Spinal cord (tissue), 10 donors: ENCODE results near the gene TRIM28. TPM values are rescaled to one million over a fixed set of nuclear protein-coding genes. Genes with fewer than 3 reads are reported as not detected.

Experiments
- DNase-seq, 6 donors: peaks; one replicate each; pipeline versions ENCODE4 v3.0.0 to v3.0.0-alpha.2; 2013 to 2015; ENCODE audit warnings: low spot score in 6 of 6, low read depth in 4 of 6
- H3K27ac ChIP-seq: one replicate; pipeline ENCODE4 v1.5.1; 2013; ENCODE audit warnings: low read depth, low read length, control low read depth
- H3K27me3 ChIP-seq: one replicate; pipeline ENCODE4 v1.6.1; 2013; ENCODE audit warnings: low read length; ENCODE audit not compliant: control insufficient read depth, insufficient read depth
- H3K36me3 ChIP-seq: one replicate; pipeline ENCODE4 v1.6.1; 2013; ENCODE audit warnings: low read length; ENCODE audit not compliant: control insufficient read depth, insufficient read depth
- H3K4me1 ChIP-seq: one replicate; pipeline ENCODE4 v1.6.1; 2013; ENCODE audit warnings: low read length; ENCODE audit not compliant: control insufficient read depth, insufficient read depth
- H3K4me3 ChIP-seq: one replicate; pipeline ENCODE4 v1.5.1; 2013; ENCODE audit warnings: low read depth, low read length, control low read depth
- H3K9me3 ChIP-seq: one replicate; pipeline ENCODE4 v1.6.1; 2013; ENCODE audit warnings: low read length; ENCODE audit not compliant: control insufficient read depth, insufficient read depth
- WGBS: methylation state at CpG from one replicate; pipeline ENCODE4 v1.1.5; 2013; ENCODE audit warnings: missing lambda C conversion rate; ENCODE audit not compliant: insufficient coverage; 5-methylcytosine and 5-hydroxymethylcytosine counted together
- polyA plus RNA-seq, 2 donors: library from polyadenylated mRNA; unstranded; fragments of 120-200 nt; gene quantifications; one replicate each; pipeline ENCODE4 v1.2.1, GENCODE V29; 2013; ENCODE audit not compliant: insufficient read length in 2 of 2
- total RNA-seq, 2 donors: library from RNA; depleted of rRNA in 1 of 2; stranded (reverse); fragments of 120-200 nt in 1 of 2; fragments of >200 nt in 1 of 2; gene quantifications; one replicate each; pipeline versions ENCODE4 v1.2.3 to v1.2.4, GENCODE V29; 2013 to 2014
- donor health status: healthy.

Gene TRIM28
- total and polyA plus RNA-seq, 4 donors: 203 to 522 (median 387) TPM

DNA sequence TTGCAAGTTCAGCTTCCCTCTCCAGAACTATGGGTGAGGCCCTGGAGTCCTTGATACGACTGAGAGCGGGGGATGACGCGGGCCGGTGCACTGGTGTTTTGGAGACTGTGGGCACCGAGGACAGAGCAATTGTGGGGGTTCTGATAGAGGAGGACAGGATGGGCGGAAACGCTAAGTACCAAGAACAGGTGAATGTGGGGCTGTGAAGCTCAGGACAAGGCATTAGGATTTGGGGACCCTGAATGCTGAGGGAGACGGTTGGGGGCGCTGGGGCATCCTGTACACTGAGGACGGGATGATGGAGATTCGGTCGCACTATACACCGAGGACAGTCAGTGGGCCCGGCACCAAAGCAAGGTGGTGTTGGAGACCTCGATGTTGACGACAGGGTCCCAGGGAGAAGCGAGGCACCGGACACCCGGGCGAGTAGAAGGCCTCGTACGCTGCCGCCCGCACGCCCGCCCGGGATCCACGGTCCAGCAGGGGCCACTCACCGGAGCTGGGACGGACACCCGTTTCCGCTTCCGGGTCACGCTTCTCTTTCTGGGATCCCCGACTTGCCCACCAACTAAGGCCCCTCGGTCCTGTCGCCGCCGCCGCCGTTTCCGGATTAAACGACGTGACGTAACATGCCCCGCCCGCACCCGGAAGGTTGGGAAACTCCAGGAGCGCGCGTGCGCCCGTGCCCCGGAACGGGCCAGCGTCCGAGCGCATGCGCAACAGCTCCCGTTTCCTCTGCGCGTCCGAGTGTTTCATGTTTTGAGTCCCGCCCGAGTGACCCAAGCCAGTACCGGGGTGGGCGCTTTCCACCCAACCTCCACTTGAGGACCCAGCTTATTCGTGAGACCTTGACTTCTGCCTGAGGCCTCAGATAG lies 10.9 kb downstream of the TRIM28 start, which contains the start of gene CHMP2A:
Gene CHMP2A (minus strand): TSS at position 612 of the 875 bp plus-strand sequence. CDS start 893 bp downstream, outside the sequence.
- H3K27ac ChIP-seq: peak within 1 kb of the TSS; percentile 97
- peaks cover 61% of the 10 kb centered on the region for H3K36me3 ChIP-seq
- DNase-seq: peak; percentile 84 to 99 (median 94)
- H3K4me3 ChIP-seq: peak within 1 kb of the TSS; percentile 82
- WGBS: 1% methylated on average over 69 of the region's 69 CpGs
- peaks cover 56% of the 10 kb centered on the region for H3K4me1 ChIP-seq
- no peaks in the 10 kb centered on the region for H3K9me3 ChIP-seq
- H3K27me3 ChIP-seq: no peaks in the 10 kb centered on the region

DNA sequence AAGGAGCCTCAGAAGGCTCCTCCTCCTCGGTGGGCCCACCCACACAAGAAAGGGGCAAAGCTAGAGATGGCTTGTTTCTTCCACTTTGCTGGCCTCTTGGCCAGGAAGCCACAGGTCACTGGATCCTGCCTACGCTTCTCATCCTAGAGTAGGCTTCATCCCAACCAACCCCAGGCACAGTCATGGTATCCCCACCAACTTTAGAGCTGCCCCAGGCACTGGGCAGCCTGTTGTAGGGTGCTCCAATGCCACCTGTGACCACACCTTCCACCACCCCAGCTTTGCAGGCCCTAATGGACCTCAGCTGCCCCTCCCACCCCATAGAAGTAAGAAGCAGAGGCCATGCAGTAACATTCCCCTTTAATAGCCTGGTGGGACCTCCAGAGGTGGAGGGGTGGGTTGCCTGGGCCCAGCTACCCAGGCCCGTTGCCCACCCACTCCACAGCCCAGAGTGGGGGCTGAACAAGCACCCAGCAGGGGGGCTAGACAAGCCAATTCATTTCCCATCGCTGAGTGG lies 11.6 kb downstream of the TRIM28 start:
- Histone ChIP-seq H3K4me1 (peaks cover 63% of the 10 kb centered on the region), H3K9me3 (no peaks in the 10 kb centered on the region), H3K4me3 (peak overlapping the region; percentile 82), H3K36me3 (peaks cover 54% of the 10 kb centered on the region), H3K27me3 (no peaks in the 10 kb centered on the region), H3K27ac (peak overlapping the region; percentile 97)
- 16% methylated on average over 2 of the region's 4 CpGs for WGBS
- no peak for DNase-seq

DNA sequence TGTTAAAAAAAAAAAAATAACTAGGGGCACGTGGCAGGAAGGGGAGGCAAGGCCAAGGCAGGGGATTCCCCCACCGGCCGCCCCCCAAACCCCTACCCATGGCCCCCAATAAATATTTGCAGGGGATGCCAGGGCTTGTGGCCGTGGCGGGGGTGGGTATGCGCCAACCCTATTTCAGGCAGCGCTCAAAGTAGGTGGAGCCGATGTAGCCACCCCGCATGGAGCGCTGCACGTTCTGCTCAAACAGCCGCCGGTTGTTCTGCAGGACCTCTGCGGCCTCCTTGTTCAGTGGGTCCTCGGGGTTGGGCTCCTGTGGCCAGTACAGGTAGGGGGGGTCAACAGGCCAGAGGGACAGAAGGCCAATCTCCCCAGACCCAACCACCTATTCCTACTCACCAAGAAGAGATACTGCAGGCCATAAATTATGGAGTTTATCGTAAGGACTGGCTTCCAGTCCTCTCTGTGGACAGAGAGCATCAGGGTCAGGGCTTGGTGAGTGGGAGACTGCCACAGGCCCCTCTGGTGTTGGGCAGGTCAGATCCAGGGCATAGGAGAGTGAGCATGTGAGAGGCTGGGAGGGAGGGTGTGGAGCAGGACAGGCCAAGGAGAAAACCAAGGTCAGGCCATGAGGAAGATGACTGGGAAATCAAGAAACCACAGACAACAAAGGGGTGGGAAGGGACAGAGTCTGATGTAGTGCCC lies 12.2 kb downstream of the TRIM28 start:
- no peak overlapping the region for H3K4me3 ChIP-seq
- no peak for DNase-seq
- peaks cover 67% of the 10 kb centered on the region for H3K4me1 ChIP-seq
- H3K9me3 ChIP-seq: no peaks in the 10 kb centered on the region
- peaks cover 47% of the 10 kb centered on the region for H3K36me3 ChIP-seq
- H3K27me3 ChIP-seq: no peaks in the 10 kb centered on the region
- 92% methylated on average over 5 of the region's 16 CpGs for WGBS
- H3K27ac ChIP-seq: peak overlapping the region; percentile 97

DNA sequence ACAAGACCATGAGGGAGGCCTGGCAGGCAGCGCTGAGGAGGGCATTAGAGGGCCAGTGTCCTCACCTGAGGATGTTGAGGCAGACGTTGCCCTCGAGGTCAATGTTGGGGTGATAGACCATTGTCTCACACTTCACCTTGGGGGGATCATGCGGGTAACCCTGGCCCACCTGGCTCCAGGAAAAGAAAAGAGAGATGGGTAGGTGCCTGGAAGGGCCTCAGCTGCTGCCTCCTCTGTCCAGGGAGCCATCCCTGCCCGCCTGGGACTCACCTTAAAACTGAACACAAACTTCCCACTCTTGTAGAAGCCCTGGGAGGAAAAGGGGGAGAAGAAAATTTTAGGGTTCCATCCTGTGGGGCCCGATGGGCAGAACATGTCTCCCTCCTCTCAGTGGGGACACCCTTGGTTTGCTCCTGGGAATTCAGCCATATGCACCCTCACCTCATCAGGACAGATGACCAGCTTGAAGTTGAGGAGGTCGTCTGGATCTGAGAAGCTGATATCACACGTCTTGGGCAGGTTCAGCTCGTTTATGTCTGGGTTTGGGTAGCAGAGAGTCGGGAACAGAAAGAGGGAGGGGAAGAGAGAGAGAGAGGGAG lies 12.9 kb downstream of the TRIM28 start:
- DNase-seq: no peak
- no peak overlapping the region for H3K27ac ChIP-seq
- no peak overlapping the region for H3K4me3 ChIP-seq

DNA sequence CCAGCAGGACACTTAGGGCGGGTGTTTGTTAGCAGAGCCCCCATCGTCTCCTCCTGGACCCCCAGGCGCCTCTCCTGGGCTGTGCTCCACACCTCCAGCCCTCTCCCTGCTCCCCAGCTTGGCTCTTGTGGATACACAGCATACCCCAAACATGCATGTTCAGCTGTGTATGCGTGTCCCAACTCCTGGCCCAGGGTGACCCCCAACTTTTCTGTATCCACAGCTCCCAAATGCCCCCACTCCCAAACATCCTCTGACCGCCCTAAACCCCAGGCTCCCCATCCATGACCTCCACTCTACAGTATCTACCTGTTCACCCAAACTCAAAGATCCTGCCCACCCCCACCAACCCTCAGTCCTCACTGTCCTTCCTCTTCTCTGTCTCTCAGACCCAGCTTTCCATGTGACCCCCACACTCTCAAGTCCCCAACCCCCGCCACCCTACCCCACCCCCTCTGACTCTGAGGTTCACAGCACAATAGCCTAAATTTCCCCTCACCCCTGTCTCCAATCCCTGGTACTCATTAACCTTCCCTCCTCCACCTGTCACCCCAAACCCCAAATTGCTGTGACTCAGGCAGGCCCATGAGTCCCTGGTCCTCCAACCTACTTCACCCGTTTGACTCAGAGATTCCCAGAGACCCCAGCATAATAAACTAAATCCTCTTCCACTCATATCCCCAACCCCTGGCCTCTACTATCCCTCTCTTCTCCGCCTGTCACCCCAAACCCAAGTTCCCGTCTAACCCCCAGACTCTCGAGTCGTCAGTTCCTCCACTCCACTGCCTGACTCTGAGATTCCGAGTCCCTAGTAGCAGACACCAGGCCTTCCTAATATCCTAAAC lies 13.6 kb downstream of the TRIM28 start:
- Histone ChIP-seq H3K4me1 (peaks cover 81% of the 10 kb centered on the region), H3K9me3 (no peaks in the 10 kb centered on the region), H3K27me3 (peaks cover 4% of the 10 kb centered on the region), H3K36me3 (peaks cover 36% of the 10 kb centered on the region), H3K4me3 (peak overlapping the region; percentile 97), H3K27ac (peak overlapping the region; percentile 82)
- WGBS: 34% methylated on average over 12 of the region's 12 CpGs
- DNase-seq: no peak

More for the DNA sequence above, 12.9 kb downstream of the TRIM28 start:
- Histone ChIP-seq H3K9me3 (no peaks in the 10 kb centered on the region), H3K27me3 (no peaks in the 10 kb centered on the region), H3K36me3 (peaks cover 41% of the 10 kb centered on the region), H3K4me1 (peaks cover 74% of the 10 kb centered on the region)
- WGBS: 68% methylated on average over 7 of the region's 10 CpGs

DNA sequence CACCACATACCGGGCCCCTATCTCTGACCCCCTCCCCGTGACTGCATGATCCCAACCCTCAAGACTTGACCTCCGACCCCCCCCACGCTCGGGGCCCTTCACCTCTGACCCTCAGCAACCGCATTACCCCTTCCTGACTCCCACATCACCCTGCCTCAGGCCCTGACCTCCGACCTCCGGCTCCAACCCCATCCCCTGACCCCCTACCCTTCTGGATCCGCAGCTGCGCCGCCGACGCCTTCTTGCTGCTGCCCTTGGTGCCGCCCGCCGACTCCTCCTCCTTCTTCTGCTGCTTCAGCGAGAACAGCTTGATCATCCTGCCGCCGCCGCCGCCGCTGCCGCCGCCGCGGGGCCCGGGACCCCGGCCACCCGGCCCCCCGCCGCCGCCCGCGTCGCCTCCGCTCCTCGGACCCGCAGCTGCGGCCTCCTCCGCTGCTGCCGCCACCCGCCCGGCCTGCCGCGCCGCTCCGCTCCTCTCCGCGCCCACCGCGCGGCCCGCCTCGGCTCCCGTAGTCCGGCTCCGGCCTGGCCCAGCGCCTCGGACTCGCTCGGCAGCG lies 14.3 kb downstream of the TRIM28 start, which contains the start of gene UBE2M:
Gene UBE2M (minus strand): TSS at position 546 of the 557 bp plus-strand sequence. CDS start 230 bp downstream, at position 316.
- H3K27ac ChIP-seq: peak within 1 kb of the TSS; percentile 100
- H3K27me3 ChIP-seq: peaks cover 4% of the 10 kb centered on the region
- under 1% methylated on average over 62 of the region's 62 CpGs for WGBS
- H3K36me3 ChIP-seq: peaks cover 30% of the 10 kb centered on the region
- H3K4me1 ChIP-seq: peaks cover 85% of the 10 kb centered on the region
- peak within 1 kb of the TSS; percentile 97 for H3K4me3 ChIP-seq
- H3K9me3 ChIP-seq: no peaks in the 10 kb centered on the region
- peak in 2 of 6 donors; percentile 22 to 51 for DNase-seq

DNA sequence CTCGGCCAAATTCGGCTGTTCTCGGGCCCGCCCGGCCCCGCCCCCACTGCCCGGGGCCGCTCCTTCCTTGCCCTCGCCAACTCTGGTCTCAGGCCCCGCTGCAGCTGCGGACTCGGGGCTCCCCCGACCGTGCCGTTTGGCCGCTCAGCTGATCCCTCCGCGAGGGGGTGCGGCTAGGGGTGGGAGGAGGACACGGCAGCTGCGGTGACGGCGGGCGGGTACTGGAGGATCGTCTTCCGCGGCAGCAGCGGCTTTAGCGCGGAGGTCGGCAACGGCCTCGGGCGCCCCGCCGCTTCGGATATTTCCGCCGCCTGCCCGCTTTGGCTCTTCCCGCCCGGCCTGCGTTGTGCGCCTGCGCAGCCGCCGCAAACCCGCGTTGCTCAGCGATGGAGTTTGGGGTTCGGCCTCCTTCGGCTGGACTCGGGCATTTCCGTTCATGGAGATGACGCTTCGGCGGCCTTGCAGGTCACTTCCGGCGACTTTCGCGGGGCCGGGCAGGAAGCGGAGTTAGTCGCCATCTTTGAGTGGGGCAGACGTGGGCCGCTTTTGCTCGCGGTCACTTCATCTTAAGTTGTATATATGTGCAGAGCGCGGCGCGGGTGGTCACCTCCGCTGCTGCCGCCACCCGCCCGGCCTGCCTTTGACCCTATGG lies 14.9 kb downstream of the TRIM28 start:
- Histone ChIP-seq H3K9me3 (no peaks in the 10 kb centered on the region), H3K4me3 (peak overlapping the region; percentile 97), H3K27ac (peak overlapping the region; percentile 100), H3K36me3 (peaks cover 26% of the 10 kb centered on the region), H3K27me3 (peaks cover 4% of the 10 kb centered on the region), H3K4me1 (peaks cover 87% of the 10 kb centered on the region)
- 0% methylated on average over 76 of the region's 76 CpGs for WGBS
- peak; percentile 95 to 100 (median 98) for DNase-seq

DNA sequence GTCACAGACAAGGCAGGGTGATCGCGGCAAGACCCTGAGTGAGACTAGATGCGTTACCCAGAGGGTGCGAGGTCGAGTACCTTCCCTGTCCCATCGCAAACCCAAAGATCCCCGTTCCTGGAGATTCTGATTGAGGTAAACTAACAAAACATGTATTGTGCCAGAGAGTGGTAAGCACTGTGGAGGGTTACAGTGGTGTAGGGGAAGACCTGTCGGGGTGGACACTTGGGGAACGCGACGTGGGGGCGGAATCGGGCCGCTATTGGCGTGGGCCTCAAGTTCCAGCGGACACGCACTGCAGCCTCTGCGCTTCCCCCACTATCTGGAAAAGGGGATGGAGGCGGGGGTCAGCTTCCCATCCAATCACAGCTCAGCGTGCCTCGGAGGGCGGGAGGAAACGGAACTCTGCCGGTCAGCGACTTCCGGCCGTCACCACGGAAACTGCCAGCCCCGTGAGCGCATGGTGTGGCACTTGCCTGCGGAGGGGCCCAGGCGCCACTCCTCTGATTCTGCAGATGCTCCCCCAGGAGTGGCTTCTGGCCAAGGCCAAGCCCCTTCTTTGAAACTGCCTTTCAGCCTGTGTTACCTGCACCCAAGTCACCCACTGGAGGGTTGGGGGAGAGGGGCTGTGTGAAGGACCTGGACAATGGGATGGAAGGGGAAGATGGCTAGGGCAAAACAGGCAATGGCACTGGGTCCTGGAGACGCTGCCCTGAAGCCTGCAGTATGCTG lies 15.6 kb downstream of the TRIM28 start:
- peak overlapping the region; percentile 97 for H3K4me3 ChIP-seq
- H3K36me3 ChIP-seq: peaks cover 23% of the 10 kb centered on the region
- WGBS: under 1% methylated on average over 33 of the region's 33 CpGs
- peak overlapping the region; percentile 100 for H3K27ac ChIP-seq
- no peaks in the 10 kb centered on the region for H3K9me3 ChIP-seq
- H3K27me3 ChIP-seq: peaks cover 4% of the 10 kb centered on the region
- H3K4me1 ChIP-seq: peaks cover 82% of the 10 kb centered on the region
- peak in 3 of 6 donors; percentile 90 to 97 (median 96) for DNase-seq
